ENCODE measurements around the gene PPT2.
A peak's percentile ranks its signal among the peaks of the same experiment; 100 is the strongest.

PPT2 gene

DNA sequence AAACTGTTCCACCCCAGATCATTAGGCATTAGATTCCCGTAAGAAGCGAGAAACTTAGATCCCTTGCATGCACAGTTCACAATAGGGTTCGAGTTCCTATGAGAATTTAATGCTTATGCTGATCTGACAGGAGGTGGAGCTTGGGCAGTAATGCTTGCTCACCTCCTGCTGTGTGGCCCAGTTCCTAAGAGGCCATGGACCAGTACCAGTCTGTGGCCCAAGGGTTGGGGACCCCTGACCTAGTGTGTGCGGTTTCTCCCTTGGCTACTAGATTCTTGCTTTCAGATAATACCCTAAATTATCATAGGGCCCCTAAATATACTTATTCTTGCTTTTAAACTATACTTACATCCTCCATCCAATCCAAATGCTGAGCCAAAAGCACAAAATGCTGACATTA, 40.4 kb downstream of the PPT2 start:
- DNase-seq (ENCODE audit: low spot score) (no peak), ATAC-seq (ENCODE audit: low read depth) (no peak)
- TF ChIP-seq, protein P1, sequence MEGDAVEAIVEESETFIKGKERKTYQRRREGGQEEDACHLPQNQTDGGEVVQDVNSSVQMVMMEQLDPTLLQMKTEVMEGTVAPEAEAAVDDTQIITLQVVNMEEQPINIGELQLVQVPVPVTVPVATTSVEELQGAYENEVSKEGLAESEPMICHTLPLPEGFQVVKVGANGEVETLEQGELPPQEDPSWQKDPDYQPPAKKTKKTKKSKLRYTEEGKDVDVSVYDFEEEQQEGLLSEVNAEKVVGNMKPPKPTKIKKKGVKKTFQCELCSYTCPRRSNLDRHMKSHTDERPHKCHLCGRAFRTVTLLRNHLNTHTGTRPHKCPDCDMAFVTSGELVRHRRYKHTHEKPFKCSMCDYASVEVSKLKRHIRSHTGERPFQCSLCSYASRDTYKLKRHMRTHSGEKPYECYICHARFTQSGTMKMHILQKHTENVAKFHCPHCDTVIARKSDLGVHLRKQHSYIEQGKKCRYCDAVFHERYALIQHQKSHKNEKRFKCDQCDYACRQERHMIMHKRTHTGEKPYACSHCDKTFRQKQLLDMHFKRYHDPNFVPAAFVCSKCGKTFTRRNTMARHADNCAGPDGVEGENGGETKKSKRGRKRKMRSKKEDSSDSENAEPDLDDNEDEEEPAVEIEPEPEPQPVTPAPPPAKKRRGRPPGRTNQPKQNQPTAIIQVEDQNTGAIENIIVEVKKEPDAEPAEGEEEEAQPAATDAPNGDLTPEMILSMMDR (IDR thresholded peaks at IDR 0.05; ENCODE audit: poor library complexity, severe bottlenecking), result no peak
- H3K9me3 ChIP-seq (ENCODE audit: severe bottlenecking), result no peaks in the 10 kb centered on the region
- no peak overlapping the region for H3K4me3 ChIP-seq (ENCODE audit: severe bottlenecking)
- H3K27me3 ChIP-seq (ENCODE audit: insufficient read depth, poor library complexity, severe bottlenecking), result no peaks in the 10 kb centered on the region
- H3K36me3 ChIP-seq (ENCODE audit: low read depth), result no peaks in the 10 kb centered on the region
- H3K4me1 ChIP-seq (ENCODE audit: insufficient read depth, poor library complexity, severe bottlenecking), result peaks cover 7% of the 10 kb centered on the region
- H3K27ac ChIP-seq (ENCODE audit: poor library complexity, severe bottlenecking), result peak overlapping the region; percentile 78

DNA sequence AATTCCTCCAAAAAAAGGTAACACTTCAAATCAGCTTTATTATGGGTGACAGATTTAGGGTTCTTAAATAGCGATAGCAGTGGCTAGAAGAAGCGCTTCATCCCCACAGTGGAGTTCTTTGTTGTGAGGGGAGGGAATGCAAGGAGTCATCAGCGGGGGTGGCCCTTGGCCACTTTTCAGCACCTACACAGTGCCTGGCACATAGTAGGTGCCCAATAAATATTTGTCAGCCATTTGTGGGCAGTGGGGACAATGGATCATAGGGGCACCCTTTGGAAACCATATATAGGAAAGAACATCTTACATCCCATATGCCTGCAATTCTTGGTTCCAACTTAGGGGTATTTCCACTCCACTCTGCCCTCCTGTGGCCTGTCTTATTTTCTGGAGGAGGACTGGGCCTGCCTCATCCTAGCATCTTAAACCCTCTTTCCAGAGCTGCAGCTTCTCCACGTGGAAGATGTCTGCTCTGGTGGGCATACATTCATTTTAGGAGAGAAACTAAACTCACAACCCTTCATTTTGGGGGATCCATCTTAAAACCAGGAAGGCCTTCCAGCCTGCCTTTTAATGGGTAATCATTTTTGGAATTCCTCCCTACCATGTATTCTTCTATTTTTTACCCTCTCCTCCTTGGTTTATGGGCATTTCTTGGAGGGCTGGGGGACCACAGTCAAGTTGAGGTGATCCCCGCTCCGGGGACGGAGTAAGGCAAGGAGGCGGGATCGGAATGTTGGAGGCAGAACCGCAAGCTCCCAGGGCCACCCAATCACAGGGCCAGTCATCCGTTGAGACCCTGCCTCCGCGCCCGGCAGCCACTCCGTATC, 41.1 kb downstream of the PPT2 start:
- peaks cover 7% of the 10 kb centered on the region for H3K4me1 ChIP-seq (ENCODE audit: insufficient read depth, poor library complexity, severe bottlenecking)
- peak overlapping the region; percentile 29 for H3K4me3 ChIP-seq (ENCODE audit: severe bottlenecking)
- no peak for DNase-seq (ENCODE audit: low spot score)

DNA sequence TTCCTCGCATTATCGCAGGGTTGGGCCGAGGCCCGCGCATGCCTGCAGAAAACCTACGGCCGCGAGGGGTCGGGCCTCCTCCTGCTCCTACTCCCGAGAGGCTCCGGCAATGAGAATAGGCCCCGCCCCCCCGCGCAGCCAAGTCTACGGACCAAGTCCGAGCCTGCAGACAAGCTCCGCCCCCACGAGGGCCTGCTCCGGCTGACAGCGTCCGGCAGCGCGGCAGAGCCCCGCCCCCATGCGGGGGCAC, 41.6 kb downstream of the PPT2 start:
- TF ChIP-seq, protein P1 (IDR thresholded peaks at IDR 0.05; ENCODE audit: poor library complexity, severe bottlenecking), result no peak
- ATAC-seq (ENCODE audit: low read depth) (no peak; the same call in 2 of the 3 replicates), DNase-seq (ENCODE audit: low spot score) (peak; percentile 100)
- peak overlapping the region; percentile 50 for H3K4me3 ChIP-seq (ENCODE audit: severe bottlenecking)
- peak overlapping the region; percentile 78 for H3K27ac ChIP-seq (ENCODE audit: poor library complexity, severe bottlenecking)
- no peaks in the 10 kb centered on the region for H3K27me3 ChIP-seq (ENCODE audit: insufficient read depth, poor library complexity, severe bottlenecking)
- no peaks in the 10 kb centered on the region for H3K9me3 ChIP-seq (ENCODE audit: severe bottlenecking)
- H3K4me1 ChIP-seq (ENCODE audit: insufficient read depth, poor library complexity, severe bottlenecking), result peaks cover 7% of the 10 kb centered on the region
- H3K36me3 ChIP-seq (ENCODE audit: low read depth), result no peaks in the 10 kb centered on the region

More for the DNA sequence above, 41.1 kb downstream of the PPT2 start:
- Histone ChIP-seq H3K36me3 (ENCODE audit: low read depth) (no peaks in the 10 kb centered on the region), H3K27me3 (ENCODE audit: insufficient read depth, poor library complexity, severe bottlenecking) (no peaks in the 10 kb centered on the region), H3K27ac (ENCODE audit: poor library complexity, severe bottlenecking) (peak overlapping the region; percentile 78), H3K9me3 (ENCODE audit: severe bottlenecking) (no peaks in the 10 kb centered on the region)
- ATAC-seq (ENCODE audit: low read depth), result peak; percentile 92; the same call in 2 of the 3 replicates
- TF ChIP-seq, protein P1 (IDR thresholded peaks at IDR 0.05; ENCODE audit: poor library complexity, severe bottlenecking), result peak; percentile 51

DNA sequence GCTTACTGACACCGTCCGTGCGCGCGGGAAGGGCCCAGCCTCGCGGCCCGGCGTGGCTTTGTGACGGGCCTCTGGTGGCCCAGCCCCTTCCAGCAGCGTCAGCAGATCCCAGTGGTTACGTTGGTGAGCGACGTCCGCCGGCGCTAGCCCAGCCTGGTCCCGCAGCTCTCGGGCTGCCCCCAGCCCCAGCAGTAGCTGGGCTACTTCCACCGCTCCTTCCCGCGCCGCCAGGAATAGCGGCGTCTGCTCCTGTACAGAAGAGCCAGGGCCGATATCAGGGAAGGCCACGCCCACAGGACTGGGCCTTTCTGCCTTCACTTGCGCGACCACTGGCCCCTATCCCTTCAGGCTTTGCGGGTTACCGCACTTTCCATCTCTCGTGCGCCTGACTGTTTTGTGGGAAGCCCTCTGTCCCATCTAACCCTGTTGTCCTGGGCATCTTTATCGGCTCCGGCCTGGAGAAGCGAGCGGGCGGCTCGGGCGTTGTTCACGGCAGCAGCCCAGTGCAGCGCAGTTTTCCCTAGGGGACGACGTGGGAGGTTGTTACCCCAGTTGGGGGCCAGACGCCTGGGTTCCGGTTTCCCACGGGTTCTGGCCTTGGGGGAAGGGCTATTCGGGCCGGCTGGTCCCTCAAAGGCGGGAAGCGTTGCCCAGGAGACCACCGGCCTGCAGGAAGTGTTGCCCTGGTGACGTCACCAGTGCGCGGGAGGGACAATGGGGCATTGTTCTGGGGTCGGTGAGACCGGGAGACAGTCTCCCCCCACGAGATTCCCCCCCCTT, 42.2 kb downstream of the PPT2 start:
- H3K36me3 ChIP-seq (ENCODE audit: low read depth), result no peaks in the 10 kb centered on the region
- H3K4me1 ChIP-seq (ENCODE audit: insufficient read depth, poor library complexity, severe bottlenecking), result peaks cover 7% of the 10 kb centered on the region
- no peak; the same call in 2 of the 3 replicates for ATAC-seq (ENCODE audit: low read depth)

More for the DNA sequence above, 42.2 kb downstream of the PPT2 start:
- H3K9me3 ChIP-seq (ENCODE audit: severe bottlenecking), result no peaks in the 10 kb centered on the region
- TF ChIP-seq, protein P1 (IDR thresholded peaks at IDR 0.05; ENCODE audit: poor library complexity, severe bottlenecking), result no peak
- H3K4me3 ChIP-seq (ENCODE audit: severe bottlenecking), result peak overlapping the region; percentile 50
- peak; percentile 84 for DNase-seq (ENCODE audit: low spot score)
- H3K27me3 ChIP-seq (ENCODE audit: insufficient read depth, poor library complexity, severe bottlenecking), result no peaks in the 10 kb centered on the region
- H3K27ac ChIP-seq (ENCODE audit: poor library complexity, severe bottlenecking), result peak overlapping the region; percentile 78

Data from RWPE2 (cell line).